Osteocyte (in vitro differentiated cells): ENCODE measurements around the gene DLG5. TPM values are rescaled to one million over a fixed set of nuclear protein-coding genes. Genes with fewer than 3 reads are reported as not detected.

ENCODE experiments used
- DNase-seq: peaks from one replicate; pipeline ENCODE4 v3.0.0; 2021; ENCODE audit warnings: mixed read lengths; ENCODE audit not compliant: unreplicated experiment; ENCODE audit errors: extremely low spot score
- H3K27ac Mint-ChIP-seq: one replicate; pipeline ENCODE4 v1.8.0; 2021; ENCODE audit warnings: mild to moderate bottlenecking, mixed read lengths; ENCODE audit not compliant: unreplicated experiment
- H3K27me3 Mint-ChIP-seq: one replicate; pipeline ENCODE4 v1.8.0; 2021; ENCODE audit warnings: mixed read lengths; ENCODE audit not compliant: unreplicated experiment
- H3K36me3 Mint-ChIP-seq: one replicate; pipeline ENCODE4 v1.8.0; 2021; ENCODE audit warnings: mixed read lengths; ENCODE audit not compliant: unreplicated experiment
- H3K4me1 Mint-ChIP-seq: one replicate; pipeline ENCODE4 v1.8.0; 2021; ENCODE audit warnings: mixed read lengths; ENCODE audit not compliant: unreplicated experiment
- H3K4me3 Mint-ChIP-seq: one replicate; pipeline ENCODE4 v1.8.0; 2021; ENCODE audit warnings: mild to moderate bottlenecking, moderate library complexity, mixed read lengths; ENCODE audit not compliant: unreplicated experiment
- H3K9me3 Mint-ChIP-seq: one replicate; pipeline ENCODE4 v1.8.0; 2021; ENCODE audit warnings: mixed read lengths; ENCODE audit not compliant: unreplicated experiment
- CTCF ChIP-seq: fragments of 200-600 bp; sonication (generic); IDR thresholded peaks from 2 replicates; pipeline ENCODE4 v1.5.0; 2021; ENCODE audit warnings: antibody characterized with exemption, mild to moderate bottlenecking, moderate library complexity
- total RNA-seq: library from RNA; stranded (reverse); gene quantifications from 2 replicates; pipeline ENCODE4 v1.2.1, GENCODE V29; 2021

The DLG5 gene
- total RNA-seq, 1 donor from 2014 or later: 69.8 TPM

GRCh38 chr10:77837248-77837924 lies 89.2 kb downstream of the DLG5 start:
- peak; percentile 43 for TF ChIP-seq CTCF
- peaks cover 25% of the 10 kb centered on the region for H3K4me1 Mint-ChIP-seq
- no peaks in the 10 kb centered on the region for H3K27me3 Mint-ChIP-seq
- no peak overlapping the region for H3K4me3 Mint-ChIP-seq
- peaks cover 22% of the 10 kb centered on the region for H3K36me3 Mint-ChIP-seq
- H3K9me3 Mint-ChIP-seq: no peaks in the 10 kb centered on the region
- H3K27ac Mint-ChIP-seq: peak overlapping the region; percentile 54
- no peak for DNase-seq

- Mint-ChIP-seq H3K27ac (peak overlapping the region; percentile 53), H3K4me3 (peak overlapping the region; percentile 5), H3K9me3 (no peaks in the 10 kb centered on the region), H3K36me3 (peaks cover 12% of the 10 kb centered on the region), H3K27me3 (no peaks in the 10 kb centered on the region), H3K4me1 (peaks cover 25% of the 10 kb centered on the region)
- DNase-seq: no peak
- no peak for TF ChIP-seq CTCF
Observed at GRCh38 chr10:77836299-77836820, 90.2 kb downstream of the DLG5 start.

- Mint-ChIP-seq H3K36me3 (peaks cover 13% of the 10 kb centered on the region), H3K9me3 (no peaks in the 10 kb centered on the region), H3K4me1 (peaks cover 25% of the 10 kb centered on the region), H3K27me3 (no peaks in the 10 kb centered on the region), H3K4me3 (no peak overlapping the region), H3K27ac (peak overlapping the region; percentile 53)
- no peak for DNase-seq
- TF ChIP-seq CTCF: no peak
Observed at GRCh38 chr10:77835669-77836086, 90.9 kb downstream of the DLG5 start.

- Mint-ChIP-seq H3K27ac (no peak overlapping the region), H3K36me3 (peaks cover 18% of the 10 kb centered on the region), H3K9me3 (no peaks in the 10 kb centered on the region), H3K4me3 (no peak overlapping the region), H3K4me1 (peaks cover 25% of the 10 kb centered on the region), H3K27me3 (no peaks in the 10 kb centered on the region)
- TF ChIP-seq CTCF: no peak
- no peak for DNase-seq
Observed at GRCh38 chr10:77834943-77835668, 91.4 kb downstream of the DLG5 start.

GRCh38 chr10:77834540-77834939 lies 92.0 kb downstream of the DLG5 start:
- Mint-ChIP-seq H3K27me3 (no peaks in the 10 kb centered on the region), H3K4me1 (peaks cover 25% of the 10 kb centered on the region), H3K9me3 (no peaks in the 10 kb centered on the region), H3K27ac (no peak overlapping the region), H3K36me3 (peaks cover 22% of the 10 kb centered on the region), H3K4me3 (no peak overlapping the region)
- no peak for TF ChIP-seq CTCF
- no peak for DNase-seq
